ENCODE results near the gene MBNL2.

GRCh38 chr13:97332742-97333141 is 110.6 kb downstream of the MBNL2 start:
- TF ChIP-seq, protein P1, sequence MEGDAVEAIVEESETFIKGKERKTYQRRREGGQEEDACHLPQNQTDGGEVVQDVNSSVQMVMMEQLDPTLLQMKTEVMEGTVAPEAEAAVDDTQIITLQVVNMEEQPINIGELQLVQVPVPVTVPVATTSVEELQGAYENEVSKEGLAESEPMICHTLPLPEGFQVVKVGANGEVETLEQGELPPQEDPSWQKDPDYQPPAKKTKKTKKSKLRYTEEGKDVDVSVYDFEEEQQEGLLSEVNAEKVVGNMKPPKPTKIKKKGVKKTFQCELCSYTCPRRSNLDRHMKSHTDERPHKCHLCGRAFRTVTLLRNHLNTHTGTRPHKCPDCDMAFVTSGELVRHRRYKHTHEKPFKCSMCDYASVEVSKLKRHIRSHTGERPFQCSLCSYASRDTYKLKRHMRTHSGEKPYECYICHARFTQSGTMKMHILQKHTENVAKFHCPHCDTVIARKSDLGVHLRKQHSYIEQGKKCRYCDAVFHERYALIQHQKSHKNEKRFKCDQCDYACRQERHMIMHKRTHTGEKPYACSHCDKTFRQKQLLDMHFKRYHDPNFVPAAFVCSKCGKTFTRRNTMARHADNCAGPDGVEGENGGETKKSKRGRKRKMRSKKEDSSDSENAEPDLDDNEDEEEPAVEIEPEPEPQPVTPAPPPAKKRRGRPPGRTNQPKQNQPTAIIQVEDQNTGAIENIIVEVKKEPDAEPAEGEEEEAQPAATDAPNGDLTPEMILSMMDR (IDR thresholded peaks at IDR 0.05; ENCODE audit: insufficient read depth, low read length), result no peak
- TF ChIP-seq POLR2AphosphoS5 (IDR thresholded peaks at IDR 0.05; ENCODE audit: low read depth) (no peak), REST (IDR thresholded peaks at IDR 0.05; ENCODE audit: insufficient replicate concordance, low read depth) (no peak), SPI1 (IDR thresholded peaks at IDR 0.05; ENCODE audit: borderline replicate concordance, low read depth) (no peak), GABPA (IDR thresholded peaks at IDR 0.05; ENCODE audit: low read depth) (no peak)

Measured in HL-60 (cell line).